Mesodermal cell (in vitro differentiated cells): ENCODE data around the gene RBCK1.
A peak's percentile ranks its signal among the peaks of the same experiment; 100 is the strongest.

ENCODE experiments used
- H3K27ac ChIP-seq: 2 replicates; pipeline ENCODE4 v1.7.0; 2013; ENCODE audit warnings: mild to moderate bottlenecking, low read depth, low read length, moderate library complexity; ENCODE audit not compliant: severe bottlenecking
- H3K36me3 ChIP-seq: 2 replicates; pipeline ENCODE4 v1.7.1; 2013; ENCODE audit warnings: mild to moderate bottlenecking, low read length, moderate library complexity; ENCODE audit not compliant: control insufficient read depth, insufficient read depth
- H3K4me1 ChIP-seq: one replicate; pipeline ENCODE4 v1.7.1; 2013; ENCODE audit warnings: mild to moderate bottlenecking, low read length; ENCODE audit not compliant: insufficient read depth, control insufficient read depth, poor library complexity, severe bottlenecking
- H3K4me3 ChIP-seq: 2 replicates; pipeline ENCODE4 v1.7.0; 2013; ENCODE audit warnings: low read length, control low read depth, mild to moderate bottlenecking; ENCODE audit not compliant: insufficient read depth, poor library complexity, severe bottlenecking; ENCODE audit errors: extremely low read depth
- H3K9me3 ChIP-seq: 2 replicates; pipeline ENCODE4 v1.7.1; 2013; ENCODE audit warnings: mild to moderate bottlenecking, low read length, moderate library complexity; ENCODE audit not compliant: control insufficient read depth
- WGBS, 2 experiments: methylation state at CpG; one replicate each; pipeline ENCODE4 v1.1.5; 2013; ENCODE audit warnings: missing lambda C conversion rate in 2 of 2; ENCODE audit not compliant: insufficient coverage in 2 of 2; 5-methylcytosine and 5-hydroxymethylcytosine counted together

The RBCK1 gene

GRCh38 chr20:400454-401275 is 7.4 kb upstream of the RBCK1 start:
- Histone ChIP-seq H3K27ac (no peak overlapping the region), H3K36me3 (peaks cover 16% of the 10 kb centered on the region), H3K9me3 (peaks cover 7% of the 10 kb centered on the region), H3K4me1 (no peaks in the 10 kb centered on the region), H3K4me3 (no peak overlapping the region)
- WGBS, 2 experiments, result 78 to 85% methylated on average over 2 of the region's 5 CpGs

GRCh38 chr20:401682-402495 is 6.2 kb upstream of the RBCK1 start:
- H3K36me3 ChIP-seq, result peaks cover 10% of the 10 kb centered on the region
- H3K4me3 ChIP-seq, result no peak overlapping the region
- H3K27ac ChIP-seq, result no peak overlapping the region
- H3K4me1 ChIP-seq, result peaks cover 1% of the 10 kb centered on the region
- WGBS, 2 experiments, result 85 to 99% methylated on average over 5 to 6 of the region's 9 CpGs
- peaks cover 7% of the 10 kb centered on the region for H3K9me3 ChIP-seq

- Histone ChIP-seq H3K4me3 (no peak overlapping the region), H3K9me3 (peaks cover 7% of the 10 kb centered on the region), H3K4me1 (peaks cover 6% of the 10 kb centered on the region), H3K36me3 (peaks cover 5% of the 10 kb centered on the region), H3K27ac (no peak overlapping the region)
- 100% methylated on average over 2 of the region's 2 CpGs; no CpG with 5 or more reads in 1 of the 2 experiments for WGBS, 2 experiments
These were observed 5.6 kb upstream of the RBCK1 start for GRCh38 chr20:402496-402885.

DNA sequence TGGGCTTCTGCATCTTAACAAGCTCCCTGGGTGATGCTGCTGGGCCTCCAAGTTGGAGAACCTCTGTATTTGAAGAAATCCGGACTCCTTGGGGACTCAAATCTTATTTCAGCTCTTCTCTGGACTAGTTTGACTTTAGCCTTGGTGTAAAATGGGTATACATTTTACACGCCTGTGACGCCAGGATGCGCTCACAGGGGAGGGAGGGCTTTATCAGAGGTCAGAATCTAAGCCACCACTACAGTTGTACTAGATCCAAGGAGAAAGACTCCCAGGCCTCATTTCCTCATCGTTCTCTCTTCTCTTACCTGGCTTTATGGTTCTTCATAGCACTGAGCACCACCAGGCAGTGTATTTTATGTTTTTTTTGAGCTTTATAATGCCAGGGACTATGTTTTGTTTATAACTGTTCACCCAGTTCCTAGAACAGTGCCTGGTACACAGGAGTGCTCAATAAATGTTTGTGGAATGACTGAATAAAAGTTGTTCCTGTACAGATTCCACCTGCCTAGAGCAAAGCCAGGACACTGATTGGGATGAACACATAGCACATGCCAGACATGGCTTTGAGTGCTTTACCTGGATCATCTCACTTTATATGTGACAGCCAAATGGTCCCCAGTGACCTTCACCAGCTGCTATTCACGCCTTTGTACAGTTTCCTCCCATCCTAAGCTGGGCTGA is 5.1 kb upstream of the RBCK1 start:
- H3K4me3 ChIP-seq, result no peak overlapping the region
- H3K4me1 ChIP-seq, result peaks cover 6% of the 10 kb centered on the region
- no peaks in the 10 kb centered on the region for H3K36me3 ChIP-seq
- 86 to 92% methylated on average over 1 to 3 of the region's 6 CpGs for WGBS, 2 experiments
- no peak overlapping the region for H3K27ac ChIP-seq
- peaks cover 7% of the 10 kb centered on the region for H3K9me3 ChIP-seq

- H3K4me1 ChIP-seq, result peaks cover 7% of the 10 kb centered on the region
- H3K9me3 ChIP-seq, result peaks cover 7% of the 10 kb centered on the region
- H3K36me3 ChIP-seq, result no peaks in the 10 kb centered on the region
- WGBS, 2 experiments, result 100% methylated on average over 2 of the region's 3 CpGs; no CpG with 5 or more reads in 1 of the 2 experiments
- H3K27ac ChIP-seq, result no peak overlapping the region
- H3K4me3 ChIP-seq, result no peak overlapping the region
These were observed 4.5 kb upstream of the RBCK1 start for GRCh38 chr20:403582-403957.

GRCh38 chr20:404088-404487 is 4.0 kb upstream of the RBCK1 start:
- no peaks in the 10 kb centered on the region for H3K36me3 ChIP-seq
- no peak overlapping the region for H3K4me3 ChIP-seq
- H3K27ac ChIP-seq, result no peak overlapping the region
- H3K9me3 ChIP-seq, result peaks cover 7% of the 10 kb centered on the region
- WGBS, 2 experiments, result 90 to 93% methylated on average over 4 of the region's 4 CpGs
- peaks cover 12% of the 10 kb centered on the region for H3K4me1 ChIP-seq

DNA sequence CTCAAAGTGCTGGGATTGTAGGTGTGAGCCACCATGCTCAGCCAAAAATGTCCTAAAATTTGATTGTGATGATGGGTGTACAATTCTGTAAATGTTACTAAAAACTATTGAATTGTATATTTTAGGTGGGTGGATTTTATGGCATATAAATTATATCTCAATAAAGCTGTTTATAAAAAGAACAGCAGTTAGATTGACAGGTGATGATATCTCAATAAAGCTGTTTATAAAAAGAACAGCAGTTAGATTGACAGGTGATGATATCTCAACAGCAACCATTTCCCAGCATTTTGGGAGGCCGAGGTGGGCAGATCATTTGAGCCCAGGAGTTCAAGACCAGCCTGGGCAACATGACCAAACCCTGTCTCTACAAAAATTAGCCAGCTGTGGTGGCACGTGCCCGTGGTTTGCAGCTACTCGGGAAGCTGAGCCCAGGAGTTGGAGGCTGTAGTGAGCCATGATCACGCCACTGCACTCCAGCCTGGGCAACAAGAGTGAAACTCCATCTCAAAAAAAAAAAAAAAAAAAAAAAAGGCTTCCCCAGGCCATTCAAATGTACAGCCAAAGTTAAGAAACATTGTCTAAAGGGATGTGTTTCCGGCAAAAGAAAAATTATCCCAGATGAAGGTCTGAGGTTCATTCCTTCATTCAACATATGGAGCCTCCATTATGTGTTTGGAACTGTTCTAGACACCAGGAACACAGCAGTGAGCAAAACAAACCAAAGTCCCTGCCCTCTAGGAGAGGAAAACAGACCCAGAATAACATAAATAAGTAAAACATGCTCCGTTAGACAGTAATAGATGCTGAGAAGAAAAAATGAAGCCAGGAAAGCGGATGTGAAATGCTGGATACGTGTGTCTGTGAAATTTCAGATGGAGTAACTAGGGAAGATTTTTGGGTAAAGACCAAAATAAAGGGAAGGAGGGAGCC is 1.6 kb upstream of the RBCK1 start:
- Histone ChIP-seq H3K36me3 (peaks cover 17% of the 10 kb centered on the region), H3K27ac (no peak overlapping the region), H3K4me1 (peaks cover 12% of the 10 kb centered on the region), H3K4me3 (peak overlapping the region; percentile 46), H3K9me3 (peaks cover 7% of the 10 kb centered on the region)
- 82 to 91% methylated on average over 6 of the region's 9 CpGs for WGBS, 2 experiments

DNA sequence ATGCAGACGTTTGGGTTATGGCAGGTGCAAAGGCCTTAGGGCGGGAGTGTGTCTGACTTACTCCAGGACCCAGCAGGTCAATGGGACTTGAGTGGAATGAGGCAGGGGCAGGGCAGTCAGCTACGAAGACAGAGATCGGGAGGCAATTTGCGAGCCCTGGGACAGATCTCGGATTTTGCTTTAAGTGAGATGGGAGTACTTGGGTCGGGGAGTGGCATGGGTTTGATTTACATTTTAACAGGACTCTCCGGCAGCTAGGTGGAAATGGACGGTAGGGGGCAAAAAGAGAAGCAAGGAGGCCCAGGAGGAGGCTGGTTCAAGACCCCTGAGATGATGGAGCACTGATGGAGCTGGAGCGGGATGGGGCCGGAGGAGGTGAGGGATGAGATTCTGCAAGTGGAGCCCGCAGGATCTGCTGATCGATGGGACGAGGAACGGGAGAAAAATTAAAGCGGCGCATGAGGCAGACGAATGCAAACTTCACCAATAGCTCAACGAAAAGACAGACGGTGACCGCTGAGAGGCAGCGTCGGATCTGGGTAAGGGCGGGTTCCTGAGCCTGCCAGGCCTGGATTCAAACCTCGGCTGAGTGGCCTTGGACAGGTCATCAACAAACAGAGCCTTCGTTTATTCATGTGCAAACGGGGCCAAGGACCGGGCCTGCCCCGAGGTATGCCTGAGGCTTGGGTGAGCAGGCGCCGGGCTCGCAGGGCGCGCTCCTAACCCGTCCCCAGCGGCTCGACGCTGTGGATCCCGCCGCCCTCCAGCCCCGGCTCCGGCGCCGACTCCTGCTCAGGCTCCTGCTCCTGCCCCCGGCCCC is 756 bp upstream of the RBCK1 start:
- Histone ChIP-seq H3K9me3 (peaks cover 7% of the 10 kb centered on the region), H3K4me1 (peaks cover 12% of the 10 kb centered on the region), H3K36me3 (peaks cover 26% of the 10 kb centered on the region), H3K27ac (peak overlapping the region; percentile 29), H3K4me3 (peak overlapping the region; percentile 46)
- WGBS, 2 experiments, result 6 to 7% methylated on average over 38 to 40 of the region's 45 CpGs

GRCh38 chr20:408843-409696 is 971 bp downstream of the RBCK1 start:
- Histone ChIP-seq H3K4me3 (peak overlapping the region; percentile 83), H3K36me3 (peaks cover 38% of the 10 kb centered on the region), H3K27ac (no peak overlapping the region), H3K4me1 (peaks cover 12% of the 10 kb centered on the region), H3K9me3 (no peaks in the 10 kb centered on the region)
- 24 to 37% methylated on average over 5 to 6 of the region's 7 CpGs for WGBS, 2 experiments
